B cell (primary cell): Measurements from ENCODE around the gene GHDC. TPM values are rescaled to one million over a fixed set of nuclear protein-coding genes. Genes with fewer than 3 reads are reported as not detected.

Experiments used
- ATAC-seq: fragments of 200-7000 bp; cut with Tn5 transposase; one replicate; pipeline ENCODE4 v1.10.0; 2021; ENCODE audit warnings: low read depth, mild to moderate bottlenecking, moderate number of reproducible peaks, moderate library complexity
- CTCF ChIA-PET: fragments of 350-600 bp; sonication (Branson Sonifier 250); formaldehyde crosslinking; loops from one replicate; lab custom pipeline; 2021; ENCODE audit warnings: antibody characterized with exemption, inconsistent platforms; lab: Charles Lee
- POLR2A ChIA-PET: fragments of 350-600 bp; sonication (Branson Sonifier 250); formaldehyde crosslinking; loops from one replicate; lab custom pipeline; 2021; ENCODE audit warnings: antibody characterized with exemption; lab: Charles Lee
- DNase-seq: peaks from one replicate; pipeline ENCODE4 v3.0.0; 2013
- H2AFZ ChIP-seq: 2 replicates; pipeline ENCODE4 v1.6.1; 2012; ENCODE audit warnings: mild to moderate bottlenecking, low read depth, low read length; ENCODE audit not compliant: insufficient read depth, poor library complexity, severe bottlenecking
- H3K27ac ChIP-seq, 2 donors: 1 replicate in 1 of 2; 2 replicates in 1 of 2; pipeline ENCODE4 v1.5.1; 2012 to 2013; ENCODE audit warnings: low read length in 2 of 2, mild to moderate bottlenecking in 2 of 2, moderate library complexity in 1 of 2
- H3K27me3 ChIP-seq, 4 experiments: fragments of 200-600 bp in 1 of 4; sonication (generic) in 1 of 4; replicated peaks in 1 of 4; 1 replicate in 2 of 4; 2 replicates in 2 of 4; pipeline versions ENCODE4 v1.6.1 to v1.7.0; 2013 to 2016; ENCODE audit warnings: low read length in 3 of 4, mild to moderate bottlenecking in 2 of 4, mixed read lengths in 1 of 4, moderate library complexity in 1 of 4; ENCODE audit not compliant: insufficient read depth in 4 of 4, control insufficient read depth in 3 of 4; ENCODE audit errors: control extremely low read depth in 1 of 4
- H3K36me3 ChIP-seq, 2 experiments: replicated peaks in 1 of 2; 1 replicate in 1 of 2; 2 replicates in 1 of 2; pipeline versions ENCODE4 v1.6.1 to v1.7.1; 2013; ENCODE audit warnings: low read length in 1 of 2; ENCODE audit not compliant: insufficient read depth in 2 of 2, control insufficient read depth in 1 of 2; ENCODE audit errors: control extremely low read depth in 1 of 2, extremely low read depth in 1 of 2
- H3K4me1 ChIP-seq, 2 donors: fragments of 200-600 bp in 1 of 2; sonication (generic) in 1 of 2; 1 replicate in 1 of 2; 2 replicates in 1 of 2; pipeline versions ENCODE4 v1.5.1 to v1.6.1; 2013 to 2017; ENCODE audit warnings: low read length in 2 of 2; ENCODE audit not compliant: control insufficient read depth in 2 of 2, insufficient read depth in 2 of 2
- H3K4me2 ChIP-seq: replicated peaks from 2 replicates; pipeline ENCODE3; 2012; ENCODE audit warnings: mild to moderate bottlenecking, low read depth, low read length; ENCODE audit not compliant: poor library complexity, severe bottlenecking
- H3K4me3 ChIP-seq, 5 experiments: fragments of 200-600 bp in 1 of 5; sonication (generic) in 1 of 5; 1 replicate in 3 of 5; 2 replicates in 2 of 5; pipeline versions ENCODE4 v1.5.1 to v1.7.0; 2011 to 2016; ENCODE audit warnings: low read length in 4 of 5, mild to moderate bottlenecking in 4 of 5, low read depth in 2 of 5, control low read depth in 1 of 5, moderate library complexity in 1 of 5; ENCODE audit not compliant: insufficient read depth in 1 of 5; ENCODE audit errors: control extremely low read depth in 1 of 5, extremely low read depth in 1 of 5
- H3K79me2 ChIP-seq: fragments of 200-600 bp; sonication (generic); one replicate; pipeline ENCODE4 v1.6.0; 2016; ENCODE audit warnings: low read length; ENCODE audit not compliant: control insufficient read depth, insufficient read depth
- H3K9ac ChIP-seq: fragments of 200-600 bp; sonication (generic); 2 replicates; pipeline ENCODE4 v1.6.1; 2017; ENCODE audit warnings: mild to moderate bottlenecking, low read length, moderate library complexity
- H3K9me3 ChIP-seq, 3 donors: one replicate each; pipeline versions ENCODE4 v1.6.1 to v1.7.1; 2013; ENCODE audit warnings: low read length in 2 of 3; ENCODE audit not compliant: control insufficient read depth in 2 of 3, insufficient read depth in 1 of 3; ENCODE audit errors: control extremely low read depth in 1 of 3
- H4K20me1 ChIP-seq: 2 replicates; pipeline ENCODE4 v1.6.0; 2012; ENCODE audit warnings: mild to moderate bottlenecking, low read length; ENCODE audit not compliant: insufficient read depth, control insufficient read depth, poor library complexity, severe bottlenecking
- H3K27ac Mint-ChIP-seq: one replicate; pipeline ENCODE4 v1.8.0; 2021; ENCODE audit warnings: mixed read lengths
- H3K27me3 Mint-ChIP-seq: one replicate; pipeline ENCODE4 v1.8.0; 2021; ENCODE audit warnings: mixed read lengths
- H3K4me1 Mint-ChIP-seq: one replicate; pipeline ENCODE4 v1.8.0; 2021; ENCODE audit warnings: mixed read lengths
- H3K4me3 Mint-ChIP-seq: one replicate; pipeline ENCODE4 v1.8.0; 2021; ENCODE audit warnings: mixed read lengths
- H3K9me3 Mint-ChIP-seq: one replicate; pipeline ENCODE4 v1.8.0; 2022; ENCODE audit warnings: mixed read lengths; ENCODE audit not compliant: insufficient read depth
- CTCF ChIP-seq: fragments of 200-600 bp; IDR thresholded peaks from one replicate; pipeline ENCODE4 v1.8.0; 2022; ENCODE audit warnings: antibody characterized with exemption, mild to moderate bottlenecking
- EZH2 ChIP-seq: IDR thresholded peaks from 2 replicates; pipeline ENCODE4 v1.6.1; 2012; ENCODE audit warnings: borderline replicate concordance, low read depth, mild to moderate bottlenecking, moderate library complexity, low read length; ENCODE audit not compliant: insufficient read depth, poor library complexity, severe bottlenecking
- WGBS: methylation state at CpG from one replicate; pipeline ENCODE4 v1.1.5; 2013; ENCODE audit warnings: missing lambda C conversion rate; ENCODE audit not compliant: insufficient coverage; 5-methylcytosine and 5-hydroxymethylcytosine counted together
- intact Hi-C: fragments of 100-400 bp; cut with micrococcal nuclease; formaldehyde crosslinking; loops from one replicate; pipeline ENCODE4 v1.10.0; 2022
- polyA minus RNA-seq: library from RNA; depleted of rRNA, polyadenylated mRNA; stranded (reverse); fragments of >200 nt; gene quantifications from 2 replicates; pipeline ENCODE4 v1.2.3, GENCODE V29; 2012
- polyA plus RNA-seq: library from polyadenylated mRNA; depleted of rRNA; stranded (reverse); fragments of >200 nt; gene quantifications from 2 replicates; pipeline ENCODE4 v1.2.3, GENCODE V29; 2012
- total RNA-seq, 2 donors: library from RNA; stranded (reverse); fragments of 120-200 nt in 1 of 2; gene quantifications; 1 replicate in 1 of 2; 2 replicates in 1 of 2; pipeline versions ENCODE4 v1.2.3 to v1.2.4, GENCODE V29; 2013 to 2022

Gene GHDC
- total RNA-seq = 41.5 and 41.9 TPM in 2 replicates
- total RNA-seq (2013) = 30.2 TPM
- polyA plus RNA-seq = 48.6 and 65.4 TPM in 2 replicates
- polyA minus RNA-seq = 32.6 and 39.7 TPM in 2 replicates

GRCh38 chr17:42193969-42194899 is at the start of gene GHDC:
Gene GHDC, minus strand, starts transcription at chr17:42194494. Its CDS starts 913 bp downstream, at chr17:42193581.
- peak within 1 kb of the TSS; percentile 73 for H3K4me2 ChIP-seq
- H2AFZ ChIP-seq = peak within 1 kb of the TSS; percentile 99
- ATAC-seq (peak; percentile 88), DNase-seq (peak; percentile 86)
- H3K27ac ChIP-seq = peak within 1 kb of the TSS; percentile 64 to 79
- CTCF ChIA-PET = interaction anchor here (0.6 to 2.4 kb wide), 11 partner anchors 8 to 231 kb away, joined by 3 to 20 read pairs (median 4); partner anchors contain the start of genes DNAJC7, KCNH4 and NKIRAS2
- Mint-ChIP-seq H3K4me1 (peaks cover 38% of the 10 kb centered on the region), H3K27me3 (no peaks in the 10 kb centered on the region), H3K27ac (peak within 1 kb of the TSS; percentile 94), H3K9me3 (no peaks in the 10 kb centered on the region), H3K4me3 (peak within 1 kb of the TSS; percentile 99)
- WGBS = under 1% methylated on average over 18 of the region's 24 CpGs
- TF ChIP-seq CTCF (no peak), EZH2 (no peak)
- peaks cover 8% of the 10 kb centered on the region for H3K79me2 ChIP-seq
- H3K4me1 ChIP-seq = peaks cover 24 to 35% of the 10 kb centered on the region in 2 donors
- POLR2A ChIA-PET = interaction anchor here (0.6 to 2.1 kb wide), 6 partner anchors 10 to 791 kb away, joined by 3 to 11 read pairs (median 4); partner anchors contain the start of genes CNP and HCRT
- intact Hi-C loops = loop anchor here (1.0 to 10.0 kb wide), 3 partner anchors 10 to 481 kb away; partner anchors contain the start of gene PLEKHH3
- H4K20me1 ChIP-seq = no peaks in the 10 kb centered on the region
- H3K9ac ChIP-seq = peak within 1 kb of the TSS; percentile 88
- peak within 1 kb of the TSS; percentile 79 to 99 (median 88) for H3K4me3 ChIP-seq
- peaks cover 1 to 7% of the 10 kb centered on the region in 2 experiments for H3K36me3 ChIP-seq
- H3K27me3 ChIP-seq = no peaks in the 10 kb centered on the region
- H3K9me3 ChIP-seq = no peaks in the 10 kb centered on the region
